GM18505 (cell line): ENCODE measurements around the gene PWWP2B.

Experiments
- ATAC-seq: cut with Tn5 transposase; IDR thresholded peaks from one replicate; pipeline ENCODE4 v1.9.1; 2021; ENCODE audit not compliant: unreplicated experiment
- POLR2A ChIP-seq: IDR thresholded peaks from 4 replicates; pipeline ENCODE4 v1.6.1; 2011; ENCODE audit warnings: borderline replicate concordance; ENCODE audit not compliant: insufficient read depth, insufficient read length; ENCODE audit errors: extremely low read depth

PWWP2B gene

DNA sequence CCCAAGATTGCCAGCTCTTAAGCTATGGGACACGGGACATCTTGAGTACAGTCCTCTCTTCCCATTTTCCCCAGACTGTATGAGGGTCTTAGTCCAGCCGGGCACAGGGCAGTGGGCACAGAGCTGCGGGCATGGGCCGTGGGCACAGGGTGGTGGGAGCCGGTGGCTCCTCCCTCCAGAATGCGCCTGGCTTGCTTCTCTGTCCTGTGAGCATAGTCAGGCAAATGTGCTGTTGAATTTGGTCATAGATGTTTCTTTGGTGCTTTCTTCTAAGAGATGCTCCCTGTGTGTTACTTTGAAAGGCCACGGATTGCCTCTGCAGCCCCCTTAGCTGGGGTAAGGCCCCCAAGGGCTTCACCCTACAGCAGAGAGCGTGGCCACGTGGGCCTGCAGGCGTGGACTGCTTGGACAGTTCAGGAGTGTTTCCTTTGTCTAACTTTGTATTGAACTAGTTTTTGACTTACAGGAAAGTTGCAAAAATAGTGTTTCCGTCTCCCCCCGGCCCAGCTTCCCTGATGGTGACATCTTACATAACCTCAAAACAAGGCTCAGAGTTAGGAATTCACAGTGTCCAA, 40.3 kb upstream of the PWWP2B start:
- no peak for ATAC-seq
- TF ChIP-seq POLR2A: no peak

DNA sequence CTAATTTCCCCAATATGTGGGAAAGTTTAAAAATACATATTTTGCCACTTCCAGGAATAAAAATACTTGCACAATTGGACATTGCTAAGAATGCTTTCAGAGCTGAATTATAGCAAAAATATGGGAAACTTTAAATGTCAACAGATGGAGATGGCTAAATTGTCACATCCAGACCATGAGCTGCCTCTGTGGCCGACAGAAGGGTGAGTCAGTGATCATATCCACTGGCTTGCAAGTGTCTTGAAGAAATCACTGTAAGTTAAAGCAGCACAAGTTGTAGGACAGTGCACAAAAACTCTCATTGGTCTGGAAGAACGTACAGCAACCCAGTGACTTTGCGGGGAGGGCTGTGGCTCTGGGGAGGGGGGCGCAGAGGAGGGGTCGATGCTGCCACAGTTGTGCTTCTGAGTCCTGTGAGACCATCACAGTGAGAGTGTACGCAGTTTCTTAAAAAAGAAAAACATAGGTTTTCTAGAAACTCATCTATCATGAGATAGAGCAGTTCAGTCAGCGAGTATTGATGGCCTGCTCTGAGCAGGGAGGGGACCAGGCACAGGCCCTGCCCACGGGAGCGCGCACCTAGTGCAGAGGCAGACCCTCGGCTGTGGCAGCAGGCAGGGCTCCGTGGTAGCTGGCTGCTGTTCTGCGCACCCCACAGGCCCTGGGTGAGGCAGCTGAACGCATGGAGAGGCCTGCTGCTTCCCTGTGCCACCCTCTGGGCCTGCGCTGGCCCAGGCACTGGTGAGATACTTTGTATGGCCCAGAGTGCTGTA, 39.5 kb upstream of the PWWP2B start:
- ATAC-seq: no peak

DNA sequence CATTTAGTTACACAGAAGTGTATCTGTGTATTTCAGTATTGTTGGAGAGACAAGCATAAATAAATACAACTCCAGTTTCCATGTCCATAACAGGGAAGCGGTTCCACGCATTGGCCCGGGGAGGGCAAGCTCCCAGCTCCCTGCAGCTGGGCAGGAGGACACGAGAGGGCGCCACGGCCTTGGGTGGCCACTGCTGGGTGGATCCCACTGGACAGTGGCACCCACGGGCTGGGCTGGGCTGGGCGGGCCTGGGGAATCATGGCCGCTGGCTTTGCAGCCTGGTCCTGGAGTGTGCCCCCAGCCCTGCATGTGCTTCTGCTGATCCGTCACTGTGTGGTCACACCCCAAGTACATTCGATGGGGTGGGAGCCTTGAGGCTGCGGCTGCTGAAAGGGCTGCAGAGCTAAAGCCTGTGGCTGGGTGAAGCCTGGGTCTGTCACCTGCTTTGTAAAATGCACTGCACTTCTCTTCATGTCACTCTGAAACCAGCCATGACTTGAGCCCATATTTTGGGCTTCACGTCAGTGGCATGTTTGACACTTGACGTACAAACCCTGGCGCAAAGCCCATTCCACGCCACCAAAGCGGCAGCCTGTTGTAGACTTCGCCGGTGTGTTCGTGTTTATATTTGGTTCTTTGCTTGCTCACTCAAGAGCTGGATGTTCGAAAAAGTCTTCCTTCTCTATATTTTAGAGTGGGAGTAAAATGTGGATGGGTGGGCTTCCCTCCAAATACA, 37.5 kb upstream of the PWWP2B start:
- ATAC-seq: no peak

More for the DNA sequence above, 39.5 kb upstream of the PWWP2B start:
- no peak for TF ChIP-seq POLR2A

DNA sequence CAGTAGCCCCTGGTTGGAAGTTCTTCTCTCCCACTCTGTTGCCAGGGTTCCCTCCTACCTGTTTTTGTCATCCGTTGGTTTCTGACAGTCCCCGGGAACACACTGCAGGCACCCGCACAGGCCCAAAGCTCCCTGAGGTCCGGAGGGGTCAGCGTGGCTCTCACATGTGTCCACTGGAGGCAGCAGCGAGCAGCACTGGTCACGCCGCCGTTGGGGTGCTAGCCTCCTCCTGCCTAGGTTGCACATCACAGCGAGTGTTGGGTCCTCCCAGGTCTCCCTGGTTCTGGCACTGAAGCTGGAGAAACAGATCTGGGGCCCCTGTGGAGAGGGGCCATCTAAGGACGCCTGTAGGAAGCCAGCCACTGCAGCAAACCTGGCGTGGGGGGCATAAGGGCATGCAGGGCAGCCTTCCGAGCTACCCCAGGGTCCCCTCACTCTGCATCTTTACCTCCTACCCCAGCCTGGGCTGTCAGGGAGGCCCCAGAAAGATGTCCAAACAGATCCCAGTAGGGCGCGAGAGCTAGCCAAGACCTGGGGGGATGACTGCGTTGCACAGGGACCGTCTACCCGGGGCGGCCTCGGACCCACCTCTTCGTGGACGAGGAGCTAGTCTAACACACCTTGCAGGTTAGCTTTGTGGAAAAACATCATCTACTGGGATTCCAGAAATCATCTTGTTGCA, 36.1 kb upstream of the PWWP2B start:
- TF ChIP-seq POLR2A: no peak
- ATAC-seq: no peak

More for the DNA sequence above, 37.5 kb upstream of the PWWP2B start:
- TF ChIP-seq POLR2A: no peak

DNA sequence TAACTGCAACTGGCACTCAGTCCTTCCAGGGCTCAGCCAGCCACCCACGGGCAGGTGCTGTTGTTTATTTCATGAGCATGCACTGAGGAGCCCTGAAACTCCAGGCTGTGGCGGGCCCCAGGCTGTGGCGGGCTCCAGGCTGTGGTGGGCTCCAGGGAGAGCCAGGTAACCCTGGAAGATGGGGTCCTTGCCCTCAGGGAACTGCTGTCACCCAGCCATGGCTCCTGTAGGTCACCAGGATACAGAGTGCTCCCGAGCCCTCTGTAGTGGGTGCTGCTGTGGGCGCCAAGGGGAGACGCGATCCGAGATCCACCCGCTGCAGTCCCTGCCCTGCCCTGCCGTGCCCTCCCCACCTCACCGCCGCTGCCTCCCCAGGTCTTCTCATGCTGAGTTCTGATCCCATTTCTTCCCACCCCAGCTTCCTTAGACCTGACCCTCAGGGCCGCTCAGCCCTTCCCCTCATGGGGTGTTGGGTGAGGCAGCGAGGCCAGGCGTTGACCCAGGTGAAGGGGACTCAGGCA, 35.4 kb upstream of the PWWP2B start:
- ATAC-seq: no peak
- no peak for TF ChIP-seq POLR2A

DNA sequence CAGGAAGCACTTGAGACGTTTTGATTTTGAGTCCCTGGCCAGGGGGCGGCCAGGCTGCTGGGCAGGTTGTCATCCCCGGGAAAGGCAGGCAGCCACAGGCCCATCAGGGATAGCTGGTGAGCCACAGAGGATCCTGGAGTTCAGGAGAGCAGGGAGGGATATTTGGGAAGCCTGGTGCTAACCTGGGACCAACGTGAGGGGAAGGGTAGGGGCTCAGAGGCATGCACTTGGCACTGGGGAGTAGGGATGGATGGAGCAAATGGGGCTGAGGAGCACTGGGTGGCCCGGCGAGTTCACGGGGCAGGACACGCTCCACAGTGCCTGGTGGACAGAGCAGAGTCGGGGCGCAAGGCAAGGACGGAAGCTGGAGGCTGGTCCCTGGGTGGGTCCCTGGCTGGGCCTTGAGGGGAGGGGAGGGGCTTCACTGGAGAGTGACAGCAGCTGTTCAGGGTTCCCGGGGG, 34.8 kb upstream of the PWWP2B start:
- TF ChIP-seq POLR2A: no peak
- ATAC-seq: no peak

DNA sequence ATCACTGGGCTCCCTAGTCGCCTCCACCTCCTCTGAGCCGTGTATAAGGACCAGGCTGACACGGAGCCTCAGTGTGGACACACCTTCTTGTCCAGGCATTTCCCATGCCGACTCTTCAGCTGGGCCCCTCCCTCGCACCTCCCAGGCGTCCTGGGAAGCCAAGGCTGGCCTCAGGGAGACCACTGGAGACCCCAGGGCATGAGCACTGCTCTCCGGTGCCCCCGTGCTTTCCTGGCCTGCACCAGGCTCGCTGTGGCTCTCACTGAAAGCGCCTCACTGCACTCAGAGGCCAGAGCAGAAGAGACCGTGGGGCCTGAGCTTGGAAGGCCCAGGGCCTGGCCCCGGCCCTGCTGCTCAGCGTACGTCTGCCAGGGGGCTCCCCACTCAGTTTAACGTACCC, 33.6 kb upstream of the PWWP2B start:
- TF ChIP-seq POLR2A: no peak
- no peak for ATAC-seq

DNA sequence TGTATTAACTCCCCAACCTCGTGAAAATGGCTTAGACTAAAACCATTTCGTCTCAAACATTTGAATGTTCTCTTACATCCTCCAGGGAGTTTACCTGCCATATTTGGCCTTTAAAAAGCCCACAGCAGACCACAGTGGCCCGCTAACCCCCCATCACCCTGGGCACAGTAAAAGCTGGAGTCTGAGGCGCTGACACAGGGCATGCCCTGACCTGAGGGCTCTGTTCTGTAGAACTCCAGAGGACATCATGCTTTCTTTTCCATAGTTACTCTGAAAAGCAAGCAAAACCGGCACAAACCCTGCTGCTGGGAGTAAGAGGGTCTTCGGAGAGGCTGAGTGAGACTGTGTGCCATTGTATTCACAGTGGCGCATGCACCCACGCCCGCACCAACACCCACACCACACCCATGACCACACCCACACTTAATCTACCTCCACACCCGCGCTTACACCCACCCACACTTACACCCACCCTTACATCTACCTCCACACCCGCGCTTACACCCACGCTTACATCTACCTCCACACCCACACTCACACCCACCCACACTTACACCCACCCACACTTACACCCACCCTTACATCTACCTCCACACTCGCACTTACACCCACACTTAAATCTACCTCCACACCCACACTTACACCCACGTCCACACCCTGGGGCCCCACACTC, 32.9 kb upstream of the PWWP2B start:
- no peak for TF ChIP-seq POLR2A
- ATAC-seq: no peak

DNA sequence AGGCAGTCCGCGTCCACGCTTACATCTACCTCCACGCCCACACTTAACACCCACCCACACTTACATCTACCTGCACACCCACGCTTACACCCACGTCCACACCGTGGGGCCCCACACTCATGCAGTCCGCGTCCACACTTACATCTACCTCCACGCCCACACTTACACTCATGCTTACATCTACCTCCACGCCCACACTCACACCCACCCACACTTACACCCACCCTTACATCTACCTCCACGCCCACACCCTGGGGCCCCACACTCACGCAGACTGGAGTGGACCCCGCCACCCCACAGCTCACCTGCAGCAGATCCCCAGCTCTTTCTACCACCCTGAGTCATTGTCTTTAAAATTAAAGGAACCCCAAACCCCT, 32.4 kb upstream of the PWWP2B start:
- ATAC-seq: no peak
- TF ChIP-seq POLR2A: no peak

DNA sequence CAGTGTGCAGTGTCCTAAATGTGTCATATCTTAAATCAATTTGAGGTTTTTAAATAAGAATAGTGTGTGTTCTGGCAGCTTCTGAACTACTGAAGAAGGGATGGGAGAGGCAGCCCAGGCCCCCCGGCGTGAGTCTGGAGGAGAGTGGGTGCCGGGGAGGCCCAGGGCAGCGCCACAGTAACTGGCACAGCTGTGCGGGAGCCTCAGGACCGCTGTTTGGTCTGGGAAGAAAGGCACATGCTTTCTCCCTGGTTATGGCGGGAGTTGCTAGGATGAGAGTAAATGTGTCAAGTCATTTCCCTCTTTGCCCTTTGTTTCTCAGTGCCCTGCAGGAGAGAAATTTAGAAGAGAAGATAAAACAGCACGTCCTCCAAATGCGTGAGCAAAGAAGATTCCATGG, 31.9 kb upstream of the PWWP2B start:
- no peak for ATAC-seq
- TF ChIP-seq POLR2A: no peak

DNA sequence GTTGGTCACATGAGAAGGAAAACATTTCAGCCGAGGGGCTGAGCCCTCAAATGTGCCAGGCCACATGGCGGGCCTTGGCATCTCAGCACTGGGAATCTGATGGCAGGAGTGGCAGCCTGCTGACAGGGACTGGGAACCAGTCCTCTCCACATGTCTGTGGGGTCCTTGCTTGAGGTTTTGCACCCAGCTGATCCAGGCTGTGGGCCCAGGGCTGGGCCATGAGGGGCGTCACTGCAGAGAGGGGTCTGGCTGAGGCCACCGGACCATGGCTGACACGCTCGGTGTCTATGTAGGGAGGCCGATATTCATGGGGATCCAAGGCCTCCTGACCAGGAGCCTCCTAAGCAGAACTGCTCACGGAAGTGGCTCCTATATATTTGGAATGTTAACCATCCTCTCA, 31.0 kb upstream of the PWWP2B start:
- no peak for TF ChIP-seq POLR2A
- no peak for ATAC-seq

DNA sequence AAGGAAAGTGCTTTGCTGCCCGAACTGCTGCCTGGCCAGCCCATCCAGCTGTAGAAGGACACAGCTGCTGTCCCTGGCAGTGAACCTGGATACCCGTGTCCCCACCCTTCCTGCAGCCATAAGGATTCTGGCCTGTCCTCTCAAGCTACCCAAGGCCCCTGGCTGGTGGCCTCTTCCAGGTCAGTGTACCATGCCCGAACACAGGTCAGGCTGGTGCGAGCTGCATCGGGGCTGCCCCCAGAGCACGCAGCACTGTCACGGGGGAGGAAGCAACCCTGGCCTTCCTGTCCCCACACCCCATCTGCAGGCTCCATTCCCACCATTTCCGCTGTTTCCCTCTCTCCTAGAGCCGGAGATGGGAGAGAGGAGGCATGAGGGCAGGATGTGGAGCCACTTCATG, 30.5 kb upstream of the PWWP2B start:
- ATAC-seq: no peak
- no peak for TF ChIP-seq POLR2A

DNA sequence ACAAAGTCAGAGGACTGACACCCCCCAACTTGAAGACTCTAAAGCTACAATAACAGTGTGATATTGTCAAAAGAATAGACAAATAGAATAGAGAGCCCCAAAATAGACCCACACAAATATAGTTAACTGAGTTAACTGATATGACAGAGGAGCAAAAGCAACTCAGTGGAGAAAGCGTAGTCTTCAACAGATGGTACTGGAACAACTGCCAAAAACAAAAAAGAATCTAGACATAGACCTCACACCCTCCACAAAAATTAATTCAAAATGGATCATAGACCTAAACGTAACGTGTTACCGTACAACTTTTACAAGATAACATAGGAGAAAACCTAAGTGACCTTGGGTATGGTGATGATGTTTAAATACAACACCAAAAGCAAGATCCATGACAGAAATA, 28.6 kb upstream of the PWWP2B start:
- TF ChIP-seq POLR2A: no peak
- no peak for ATAC-seq

DNA sequence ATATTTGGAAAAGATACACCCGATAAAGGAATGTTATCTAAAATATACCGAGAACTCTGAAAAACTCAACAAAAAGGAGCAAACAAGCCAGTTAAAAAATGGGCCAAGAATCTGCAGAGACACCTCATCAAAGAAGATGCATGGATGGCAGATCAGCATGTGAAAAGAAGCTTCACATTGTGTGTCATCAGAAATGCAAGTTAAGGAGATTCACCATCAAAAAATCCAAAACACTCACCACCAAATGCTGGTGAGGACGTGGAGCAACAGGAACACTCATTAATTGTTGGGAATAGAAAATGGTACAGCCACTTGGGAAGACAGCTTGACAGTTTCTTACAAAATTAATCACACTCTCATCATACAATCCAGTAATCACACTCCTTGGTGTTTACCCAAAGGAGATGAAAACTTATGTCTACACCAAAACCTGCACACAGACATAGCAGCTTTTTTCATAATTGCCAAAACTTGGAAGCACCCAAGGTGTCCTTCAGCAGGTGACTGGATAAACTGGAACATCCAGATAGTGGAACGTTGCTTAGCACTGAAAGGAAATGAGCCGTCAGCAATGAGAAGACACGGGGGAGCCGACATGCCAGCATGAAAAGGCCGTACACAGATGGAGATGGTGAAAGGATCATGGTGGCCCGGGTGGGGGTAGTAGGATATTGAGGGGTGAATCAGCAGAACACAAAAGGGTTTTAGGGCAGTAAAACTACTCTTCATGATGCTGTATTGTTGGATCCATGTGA, 27.9 kb upstream of the PWWP2B start:
- no peak for ATAC-seq
- no peak for TF ChIP-seq POLR2A
